Suppressor macrophage (primary cell): Measurements from ENCODE around the gene ZNF324.
A peak's percentile ranks its signal among the peaks of the same experiment; 100 is the strongest.
"Not testable (repeated sequence)": the region's sequence is repeated elsewhere in the genome, so short reads cannot be mapped to it uniquely, and the experiment has no call there.

Source experiments
- DNase-seq, 4 experiments: peaks; one replicate each; pipeline ENCODE4 v3.0.0-alpha.2; 2020 to 2022
- total RNA-seq, 17 experiments: gene quantifications; one replicate each; lab custom pipeline; 2026; ENCODE audit warnings: mixed read lengths in 6 of 17, inconsistent platforms in 3 of 17; lab: John Stamatoyannopoulos, UW

Gene ZNF324
- 3.6 to 16.9 (median 7.7) reads per million in 17 experiments for total RNA-seq

DNA sequence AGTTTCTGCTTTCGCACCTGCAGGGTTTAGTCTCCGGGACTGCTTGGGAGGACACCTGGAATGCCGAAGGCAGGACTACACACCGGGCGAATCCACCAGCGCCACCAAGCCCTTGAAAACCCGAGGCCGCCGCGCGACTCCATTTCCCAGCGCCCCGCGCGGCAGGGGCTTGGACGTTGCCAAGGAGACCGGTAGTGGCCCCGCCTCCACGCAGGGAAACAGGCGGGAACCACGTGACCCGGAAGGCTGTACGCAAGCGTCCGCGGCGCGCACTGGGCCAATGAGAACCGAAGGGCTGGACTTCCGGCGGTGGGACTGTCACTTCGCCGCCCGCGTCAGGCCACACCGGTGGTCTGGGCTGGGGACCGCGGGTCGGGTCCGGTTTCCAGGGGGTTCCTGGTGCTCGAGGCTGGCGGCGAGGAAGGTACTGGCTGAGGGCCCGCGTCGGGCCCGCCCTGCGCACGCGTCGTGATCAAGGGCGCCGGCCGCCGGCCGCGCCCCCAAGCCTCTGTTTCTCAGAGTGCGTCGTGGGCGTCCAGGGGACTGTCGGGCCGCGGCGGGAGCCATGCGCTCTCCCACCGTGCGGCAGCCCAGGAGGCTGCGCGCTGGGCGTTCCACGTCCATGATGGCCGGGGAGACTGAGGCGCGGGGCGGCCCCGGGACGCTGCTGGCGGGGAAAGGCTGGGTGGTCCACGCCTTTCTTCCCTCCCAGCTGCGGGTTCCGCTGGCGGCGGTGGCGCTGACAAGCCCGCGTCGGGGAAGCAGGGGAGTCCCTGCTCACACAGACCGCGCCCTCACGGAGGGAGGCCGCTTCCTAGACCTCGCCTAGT, at the start of gene ZNF324:
TSS of gene ZNF324 (plus strand) at position 321 of the 830 bp plus-strand sequence. CDS start 2,106 bp downstream, outside the sequence.
- DNase-seq: peak; percentile 98 to 100 (median 100)

DNA sequence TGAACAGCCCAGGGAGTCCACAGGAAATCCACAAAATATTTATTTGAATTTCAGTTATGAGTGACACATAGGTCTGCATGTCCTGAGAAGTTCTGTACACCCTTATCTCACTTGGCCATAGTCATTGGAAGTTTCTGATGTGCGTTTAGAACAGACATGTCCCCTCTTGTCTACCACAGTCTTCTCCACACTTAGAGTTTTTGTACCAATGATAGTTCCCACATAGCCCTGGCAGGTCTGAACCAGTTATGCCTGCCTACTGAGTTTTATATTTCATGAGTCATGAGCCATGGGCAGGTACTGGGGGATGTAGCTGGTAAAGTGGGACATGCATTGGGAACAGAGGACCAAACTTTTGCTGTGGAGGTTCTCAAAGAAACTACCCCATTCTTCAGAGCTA, 38.3 kb upstream of the ZNF324 start:
- no peak for DNase-seq

DNA sequence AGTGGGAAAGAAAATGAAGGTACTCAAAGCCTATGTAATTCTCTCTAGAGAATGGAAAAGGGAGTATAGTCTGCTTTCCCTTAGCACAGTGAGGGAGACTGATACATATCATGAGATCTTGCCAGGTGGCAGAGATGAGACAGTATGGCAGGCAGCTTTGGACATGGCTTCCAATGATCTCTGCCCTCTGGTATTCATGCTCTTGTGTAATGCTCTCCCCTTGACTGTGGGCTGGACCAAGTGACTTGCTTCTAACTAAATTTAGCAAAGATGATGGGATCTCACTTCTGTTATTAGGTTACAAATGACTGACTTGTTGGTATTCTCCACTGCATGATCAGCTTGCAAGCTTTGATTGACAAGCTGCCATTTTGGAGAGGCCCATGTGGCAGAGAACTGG, 37.1 kb upstream of the ZNF324 start:
- DNase-seq: no peak

DNA sequence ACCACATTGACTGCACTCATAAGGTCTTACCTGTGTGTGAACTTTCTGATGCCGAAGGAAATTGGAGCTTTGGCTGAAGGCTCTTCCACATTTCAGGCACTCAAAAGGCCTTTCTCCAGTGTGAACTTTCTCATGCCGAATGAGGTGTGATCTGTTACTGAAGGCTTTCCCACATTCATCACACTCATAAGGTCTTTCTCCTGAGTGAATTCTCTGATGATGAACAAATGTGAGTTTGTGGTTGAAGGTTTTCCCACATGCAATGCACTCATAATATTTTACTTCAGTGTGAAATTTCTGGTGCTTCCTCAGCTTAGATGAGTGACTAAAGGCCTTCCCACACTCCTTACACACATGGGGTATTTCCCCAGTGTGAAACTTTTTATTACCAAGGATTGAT, 32.7 kb upstream of the ZNF324 start:
- DNase-seq: no peak

DNA sequence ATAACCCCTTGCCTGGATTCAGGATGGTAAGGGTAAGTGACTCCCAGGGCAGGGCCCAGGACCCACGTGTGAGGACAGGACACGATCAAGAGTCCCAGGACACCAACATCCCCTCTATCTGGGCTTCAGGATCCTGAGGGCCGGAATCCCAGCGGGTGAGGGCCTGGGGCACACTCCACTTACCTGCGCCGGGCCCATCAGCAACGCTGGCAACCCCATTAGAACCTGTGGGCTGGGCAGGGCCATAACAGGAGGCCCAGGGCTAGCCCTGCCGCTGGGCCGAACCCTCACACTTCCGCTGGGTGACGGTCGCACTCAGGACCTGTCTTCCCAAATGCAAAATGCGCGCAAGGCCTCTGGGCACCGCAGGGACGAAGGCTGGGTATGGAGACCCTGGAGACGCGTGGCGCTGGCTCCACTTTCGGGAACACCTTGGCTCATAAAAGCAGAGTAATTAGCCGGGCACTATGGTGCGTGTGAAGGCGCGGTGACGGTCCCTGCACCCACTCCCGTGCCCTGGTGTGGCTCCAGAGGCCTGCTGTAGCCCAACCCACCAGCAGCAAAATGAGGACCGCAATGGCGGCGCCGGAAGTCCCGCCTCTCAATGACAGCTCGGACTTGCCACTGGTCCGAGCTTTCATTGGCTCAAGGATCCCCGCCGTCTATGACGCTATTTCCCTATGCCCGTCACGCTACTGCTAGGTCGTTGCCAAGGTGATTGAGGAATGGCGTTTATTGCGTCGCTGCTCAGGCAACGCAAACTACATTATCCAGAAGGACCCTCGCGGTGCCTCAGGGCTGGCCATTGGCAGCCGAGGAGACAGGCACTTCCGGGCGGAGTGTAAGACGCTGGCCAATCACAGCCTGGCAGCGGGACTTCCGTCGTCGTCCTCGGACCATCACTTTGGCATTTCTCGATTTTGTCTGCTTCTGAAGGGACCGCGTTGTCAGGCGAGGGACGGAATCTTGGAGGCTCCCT, 27.0 kb upstream of the ZNF324 start, which contains the start of gene ZNF132:
TSS of gene ZNF132 (minus strand) at position 578 of the 979 bp plus-strand sequence. CDS start at position 246, 332 bp downstream.
- peak; percentile 98 to 100 (median 98) for DNase-seq

DNA sequence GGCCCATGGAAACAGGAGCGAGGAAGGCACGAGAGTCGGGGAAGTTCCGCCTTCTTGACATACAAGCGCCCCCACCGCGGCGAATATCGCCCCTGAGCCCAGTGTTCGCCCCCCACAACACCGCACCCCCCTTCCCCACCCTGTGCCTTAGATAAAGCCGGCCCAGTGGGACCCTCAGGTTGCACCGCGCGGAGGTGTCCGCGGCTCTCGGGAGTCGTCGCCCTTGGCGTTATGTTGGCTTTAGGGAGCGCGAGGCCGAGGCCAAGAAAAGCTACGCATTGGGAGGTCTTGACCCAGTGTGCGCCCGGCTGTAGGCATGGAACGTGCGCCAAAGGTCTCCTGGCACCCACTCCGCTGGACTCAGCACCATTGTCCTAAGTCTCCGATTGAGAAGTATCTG, 26.3 kb upstream of the ZNF324 start:
- no peak for DNase-seq

DNA sequence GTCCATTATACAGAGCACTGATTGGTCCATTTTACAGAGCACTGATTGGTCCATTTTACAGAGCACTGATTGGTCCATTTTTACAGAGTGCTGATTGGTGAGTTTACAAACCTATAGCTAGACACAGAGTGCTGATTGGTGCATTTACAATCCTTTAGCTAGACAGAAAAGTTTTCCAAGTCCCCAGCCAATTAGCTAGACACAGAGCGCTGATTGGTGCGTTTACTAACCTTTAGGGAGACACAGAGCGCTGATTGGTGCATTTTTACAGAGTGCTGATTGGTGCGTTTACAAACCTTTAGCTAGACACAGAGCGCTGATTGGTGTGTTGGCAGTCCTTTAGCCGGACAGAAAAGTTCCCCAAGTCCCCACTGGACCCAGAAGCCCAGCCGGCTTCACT, 23.9 kb upstream of the ZNF324 start:
- DNase-seq: not testable (repeated sequence)

DNA sequence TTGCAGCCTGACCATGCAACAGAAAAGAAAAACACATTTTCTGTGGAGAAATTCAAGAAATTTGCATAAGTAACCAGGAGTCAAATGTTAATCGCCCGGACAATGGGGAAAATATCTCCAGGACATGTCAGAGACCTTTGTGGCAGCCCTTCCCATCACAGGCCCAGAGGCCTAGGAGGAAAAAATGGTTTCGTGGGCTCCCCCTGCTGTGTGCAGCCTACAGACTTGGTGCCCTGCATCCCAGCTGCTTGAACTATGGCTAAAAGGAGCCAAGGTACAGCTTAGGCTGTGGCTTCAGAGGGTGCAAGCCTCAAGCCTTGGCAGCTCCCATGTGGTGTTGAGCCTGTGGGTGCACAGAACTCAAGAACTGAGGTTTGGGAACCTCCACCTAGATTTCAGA, 18.0 kb upstream of the ZNF324 start:
- not testable (repeated sequence) for DNase-seq

DNA sequence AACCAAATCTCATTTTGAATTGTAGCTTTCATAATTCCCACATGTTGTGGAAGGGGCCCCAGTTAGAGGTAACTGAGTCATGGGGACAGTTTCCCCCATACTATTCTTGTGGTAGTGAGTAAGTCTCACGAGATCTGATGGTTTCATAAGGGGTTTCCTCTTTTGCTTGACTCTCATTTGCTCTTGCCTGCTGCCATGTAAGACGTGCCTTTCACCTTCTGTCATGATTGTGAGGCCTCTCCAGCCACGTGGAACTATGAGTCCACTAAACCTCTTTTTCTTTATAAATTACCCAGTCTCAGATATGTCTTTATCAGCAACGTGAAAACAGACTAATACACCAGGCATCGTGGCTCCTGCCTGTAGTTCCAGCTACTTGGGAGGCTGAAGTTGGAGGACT, 16.9 kb upstream of the ZNF324 start:
- DNase-seq: not testable (repeated sequence)

DNA sequence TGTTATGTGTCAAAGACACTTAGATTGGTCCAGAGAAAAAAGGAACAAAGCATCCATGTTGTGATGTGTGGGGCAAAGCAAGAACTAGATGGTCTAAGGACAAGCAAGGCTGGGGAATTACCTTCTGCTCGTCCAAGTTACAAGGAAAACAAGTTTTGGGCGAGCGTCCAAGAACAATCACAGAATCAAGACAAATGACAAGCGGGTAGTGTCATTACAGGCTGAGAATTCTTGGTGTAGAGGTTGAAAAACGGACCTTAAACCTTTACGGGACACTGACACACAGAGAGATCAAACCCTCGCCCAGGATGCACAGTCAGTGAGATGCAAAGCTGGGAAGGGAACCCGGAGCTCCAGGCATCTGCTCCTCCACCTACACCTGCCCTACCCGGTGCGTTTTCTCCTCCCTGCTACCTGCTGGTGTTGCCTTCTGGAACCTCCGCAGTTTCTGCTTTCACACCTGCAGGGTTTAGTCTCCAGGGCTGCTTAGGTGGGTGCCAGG, 16.0 kb upstream of the ZNF324 start:
- DNase-seq: no peak

DNA sequence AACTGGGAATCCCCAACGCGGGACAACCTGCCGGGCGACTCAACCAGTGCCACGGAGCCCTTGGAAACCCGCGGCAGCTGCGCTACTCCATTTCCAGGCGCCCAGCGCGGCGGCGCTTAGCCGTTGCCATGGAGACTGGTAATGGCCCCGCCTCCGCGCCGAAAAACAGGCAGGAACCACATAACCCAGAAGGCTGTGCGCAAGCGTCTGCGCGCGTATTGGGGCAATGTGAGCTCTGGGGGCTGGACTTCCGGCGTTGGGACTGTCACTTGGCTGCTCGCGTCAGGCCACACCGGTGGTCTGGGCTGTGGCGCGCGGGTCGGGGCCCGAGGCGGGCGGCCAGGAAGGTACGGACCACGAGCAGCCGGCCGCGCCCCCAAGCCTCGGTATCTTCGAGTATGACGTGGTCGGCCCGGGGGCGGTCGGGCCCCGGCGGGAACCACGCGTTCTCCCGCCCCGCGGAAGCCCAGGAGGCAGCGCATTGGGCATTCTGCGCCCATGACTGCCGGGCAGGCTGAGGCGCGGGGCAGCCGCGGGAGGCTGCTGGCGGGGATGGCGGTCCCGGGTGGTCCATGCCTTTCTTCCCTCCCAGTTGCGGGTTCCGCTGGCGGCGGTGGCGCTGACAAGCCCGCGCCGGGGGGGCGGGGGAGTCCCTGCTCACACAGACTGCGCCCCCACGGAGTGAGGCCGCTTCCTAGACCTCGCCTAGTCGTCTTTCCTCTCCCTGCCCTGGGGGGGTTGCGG, 15.3 kb upstream of the ZNF324 start, which contains the start of gene ZNF324B:
TSS of gene ZNF324B (plus strand) at position 265 of the 744 bp plus-strand sequence. CDS start 2,080 bp downstream, outside the sequence.
- DNase-seq: peak; percentile 97 to 99 (median 98)

DNA sequence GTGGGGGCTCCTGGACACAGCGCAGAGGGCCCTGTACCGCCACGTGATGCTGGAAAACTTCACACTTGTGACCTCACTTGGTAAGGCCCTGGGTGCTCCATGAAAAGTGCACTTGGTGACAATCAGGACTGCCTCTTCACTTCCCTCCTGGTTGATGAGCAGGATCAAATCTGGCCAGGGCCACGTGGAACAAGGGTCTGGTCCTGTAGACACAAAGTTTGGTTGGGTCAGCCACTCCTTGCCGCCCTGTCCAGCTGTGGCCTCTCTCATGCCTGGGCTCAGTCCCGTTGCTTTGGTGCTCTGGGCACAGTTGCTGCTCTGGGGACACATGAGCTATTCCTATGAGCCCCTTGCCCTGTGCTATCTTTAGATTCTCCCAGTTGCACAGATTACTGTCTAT, 13.1 kb upstream of the ZNF324 start:
- DNase-seq: no peak

DNA sequence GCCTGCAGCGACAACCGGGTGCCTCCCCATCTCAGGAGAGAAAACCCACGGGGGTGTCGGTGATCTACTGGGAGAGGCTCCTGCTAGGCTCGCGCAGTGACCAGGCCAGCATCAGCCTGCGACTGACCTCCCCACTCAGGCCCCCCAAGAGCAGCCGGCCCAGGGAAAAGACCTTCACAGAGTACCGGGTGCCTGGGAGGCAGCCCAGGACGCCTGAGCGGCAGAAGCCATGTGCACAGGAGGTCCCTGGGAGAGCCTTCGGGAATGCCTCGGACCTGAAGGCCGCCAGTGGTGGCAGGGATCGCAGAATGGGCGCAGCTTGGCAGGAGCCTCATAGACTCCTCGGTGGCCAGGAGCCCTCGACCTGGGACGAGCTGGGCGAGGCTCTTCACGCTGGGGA, 11.6 kb upstream of the ZNF324 start:
- DNase-seq: no peak

DNA sequence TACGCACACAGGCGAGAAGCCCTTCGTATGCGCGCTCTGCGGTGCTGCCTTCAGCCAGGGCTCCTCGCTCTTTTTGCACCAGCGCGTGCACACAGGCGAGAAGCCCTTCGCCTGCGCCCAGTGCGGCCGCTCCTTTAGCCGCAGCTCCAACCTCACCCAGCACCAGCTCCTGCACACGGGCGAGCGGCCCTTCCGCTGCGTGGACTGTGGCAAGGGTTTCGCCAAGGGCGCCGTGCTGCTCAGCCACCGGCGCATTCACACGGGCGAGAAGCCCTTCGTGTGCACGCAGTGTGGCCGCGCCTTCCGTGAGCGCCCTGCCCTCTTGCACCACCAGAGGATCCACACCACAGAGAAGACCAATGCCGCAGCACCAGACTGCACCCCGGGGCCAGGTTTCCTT, 10.8 kb upstream of the ZNF324 start:
- no peak for DNase-seq

DNA sequence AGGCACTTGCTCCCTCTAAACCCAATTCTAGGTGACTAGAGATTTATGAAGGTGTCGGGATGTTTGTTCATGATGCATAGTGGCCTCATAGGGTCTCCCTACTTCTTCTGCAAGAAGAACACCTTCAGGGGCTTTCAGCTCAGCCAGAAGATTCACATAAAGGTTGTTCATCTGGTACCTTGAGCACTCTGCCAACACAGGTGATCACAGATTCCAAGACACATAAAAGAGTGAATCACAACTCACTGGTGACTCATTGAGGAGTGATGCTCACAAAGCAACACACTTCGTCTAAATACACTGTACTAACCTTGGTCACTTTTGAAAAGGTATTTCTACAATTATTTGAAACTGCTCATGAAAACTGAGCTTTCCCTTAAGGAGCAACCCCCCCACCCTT, 6.8 kb upstream of the ZNF324 start:
- DNase-seq: no peak

DNA sequence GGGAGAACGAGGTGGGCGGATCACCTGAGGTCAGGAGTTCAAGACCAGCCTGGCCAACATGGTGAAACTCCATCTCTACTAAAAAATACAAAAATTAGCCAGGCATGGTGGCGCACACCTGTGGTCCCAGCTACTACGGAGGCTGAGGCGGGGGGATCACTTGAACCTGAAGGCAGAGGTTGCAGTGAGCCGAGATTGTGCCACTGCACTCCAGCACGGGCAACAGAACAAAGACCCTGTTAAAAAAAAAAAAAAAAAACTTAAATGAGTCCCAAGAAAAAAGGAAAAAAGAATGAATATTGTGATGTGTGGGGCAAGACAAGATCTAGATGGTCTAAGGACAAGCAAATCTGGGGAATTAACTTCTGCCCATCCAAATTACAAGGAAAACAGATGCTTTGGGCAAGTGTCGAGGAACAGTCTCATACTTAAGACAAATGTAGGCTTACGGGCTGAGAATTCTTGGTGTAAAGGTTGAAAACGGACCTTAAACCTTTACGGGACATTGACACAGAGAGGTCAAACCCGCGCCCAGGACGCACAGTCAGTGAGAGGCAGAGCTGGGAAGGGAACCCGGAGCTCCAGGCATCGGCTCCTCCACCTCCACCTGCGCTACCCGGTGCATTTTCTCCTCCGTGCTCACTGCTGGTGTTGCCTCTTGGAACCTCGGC, 656 bp upstream of the ZNF324 start:
- no peak for DNase-seq

DNA sequence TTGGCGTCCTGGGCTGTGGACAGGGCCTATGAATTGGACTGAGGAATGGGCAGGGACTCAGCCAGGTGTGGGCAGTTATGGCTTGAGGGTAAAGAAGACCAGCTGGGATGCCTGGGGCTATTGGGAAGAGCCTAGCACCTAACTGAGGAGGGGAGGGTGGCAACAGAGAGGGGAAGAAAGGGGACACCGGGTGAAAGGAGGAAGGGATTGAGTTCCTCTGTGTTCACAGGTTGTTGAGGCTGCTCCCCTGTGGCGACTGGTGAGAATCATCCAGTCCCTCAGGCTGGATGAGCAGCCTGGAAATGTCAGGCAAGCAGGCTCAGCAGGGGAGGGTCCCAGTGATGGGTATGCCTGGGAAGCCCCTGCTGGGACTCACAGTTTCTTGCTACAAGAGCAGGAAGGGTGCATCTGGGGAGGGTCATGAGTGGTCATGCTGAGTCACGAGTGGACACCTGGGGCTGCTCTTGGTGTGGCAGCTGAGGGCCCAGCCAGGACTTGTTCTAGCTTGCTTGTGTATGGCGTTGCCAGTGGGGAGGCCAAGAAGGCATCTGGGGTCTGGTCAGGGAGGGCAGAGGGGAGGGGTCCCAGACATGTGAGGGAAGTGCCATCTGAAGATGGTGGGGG, 1.4 kb downstream of the ZNF324 start:
- no peak for DNase-seq

DNA sequence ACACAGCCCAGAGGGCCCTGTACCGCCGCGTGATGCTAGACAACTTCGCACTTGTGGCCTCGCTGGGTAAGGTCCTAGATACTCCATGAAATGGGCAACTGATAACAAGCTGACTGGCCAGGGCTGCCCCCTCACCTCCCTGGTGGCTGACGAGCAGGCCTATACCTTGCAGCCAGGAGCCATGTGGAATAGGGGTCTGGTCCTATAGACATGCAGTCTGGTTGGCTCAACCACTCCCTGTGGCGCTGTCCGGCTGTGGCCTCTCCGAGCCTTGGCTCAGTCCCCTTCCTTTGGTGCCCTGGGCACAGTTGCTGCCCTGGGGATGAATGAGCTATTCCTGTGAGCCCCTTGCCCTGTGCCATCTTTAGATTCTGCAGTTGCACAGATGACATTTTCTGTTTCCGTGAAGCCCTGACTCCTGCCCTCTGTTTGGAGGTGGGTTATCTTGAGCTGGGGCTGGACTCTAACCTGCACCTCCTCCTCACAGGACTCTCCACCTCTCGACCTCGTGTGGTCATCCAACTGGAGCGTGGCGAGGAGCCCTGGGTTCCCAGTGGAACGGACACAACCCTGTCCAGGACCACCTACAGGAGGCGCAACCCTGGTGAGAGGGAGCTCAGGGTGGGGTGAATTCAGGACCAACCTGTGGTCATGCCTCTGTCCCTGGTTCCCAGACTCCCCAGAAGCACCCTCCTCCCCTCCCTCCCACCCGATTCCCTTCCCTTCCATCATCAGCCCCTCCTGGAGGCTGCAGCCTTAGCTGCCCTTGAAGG, 2.5 kb downstream of the ZNF324 start:
- DNase-seq: no peak

DNA sequence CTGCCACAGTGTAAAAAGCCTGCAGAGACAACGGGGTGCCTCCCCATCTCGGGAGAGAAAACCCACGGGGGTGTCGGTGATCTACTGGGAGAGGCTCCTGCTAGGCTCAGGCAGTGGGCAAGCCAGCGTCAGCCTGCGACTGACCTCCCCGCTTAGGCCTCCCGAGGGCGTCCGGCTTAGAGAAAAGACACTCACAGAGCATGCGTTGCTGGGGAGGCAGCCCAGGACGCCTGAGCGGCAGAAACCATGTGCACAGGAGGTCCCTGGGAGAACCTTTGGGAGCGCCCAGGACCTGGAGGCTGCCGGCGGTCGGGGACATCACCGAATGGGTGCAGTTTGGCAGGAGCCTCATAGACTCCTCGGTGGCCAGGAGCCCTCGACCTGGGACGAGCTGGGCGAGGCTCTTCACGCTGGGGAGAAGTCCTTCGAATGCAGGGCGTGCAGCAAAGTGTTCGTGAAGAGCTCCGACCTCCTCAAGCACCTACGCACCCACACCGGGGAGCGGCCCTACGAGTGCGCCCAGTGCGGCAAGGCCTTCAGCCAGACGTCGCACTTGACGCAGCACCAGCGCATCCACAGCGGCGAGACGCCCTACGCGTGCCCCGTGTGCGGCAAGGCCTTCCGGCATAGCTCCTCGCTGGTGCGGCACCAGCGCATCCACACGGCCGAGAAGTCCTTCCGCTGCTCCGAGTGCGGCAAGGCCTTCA, 4.1 kb downstream of the ZNF324 start:
- not testable (repeated sequence) for DNase-seq
